ENCODE results near the gene WDR59. TPM values are rescaled to one million over a fixed set of nuclear protein-coding genes. Genes with fewer than 3 reads are reported as not detected.

Gene WDR59
- total and polyA plus RNA-seq, 2 donors (not counting 1 experiment from before 2014, with no cell fraction given): 52.6 to 127 TPM

DNA sequence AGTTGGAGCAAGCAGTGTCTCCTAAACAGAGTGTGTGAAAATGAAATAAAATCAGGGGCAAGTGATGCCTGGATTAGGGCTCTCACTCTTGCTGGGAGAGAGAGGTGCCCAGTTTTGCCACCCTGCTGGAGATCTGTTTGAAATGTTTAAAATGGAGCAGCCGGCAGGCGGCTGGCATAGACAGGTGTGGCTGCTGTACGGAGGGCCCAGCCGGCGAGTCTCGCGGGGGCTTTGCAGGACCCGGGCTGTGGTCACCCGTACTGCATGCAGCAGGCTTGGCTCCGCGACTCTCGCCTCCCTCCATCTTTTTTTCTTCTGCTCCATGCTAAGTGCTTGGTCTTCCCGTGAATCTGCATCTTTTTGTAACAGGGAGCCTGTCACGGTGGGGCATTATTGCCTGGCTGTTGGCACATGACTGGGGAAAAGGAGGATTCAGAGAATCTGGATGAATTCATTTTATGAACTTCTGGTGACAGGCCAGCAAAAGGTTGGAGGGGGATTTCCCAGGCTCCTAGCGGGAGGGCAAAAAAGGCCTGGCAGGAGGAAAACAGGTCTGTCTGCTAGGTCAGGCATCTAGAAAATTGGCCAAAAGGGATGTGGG is 15.7 kb upstream of the WDR59 start:
- CTCF ChIA-PET: interaction anchor here (3.1 to 3.2 kb wide), 2 partner anchors 110 to 111 kb away, joined by 14 to 87 read pairs; no protein-coding TSS in a partner anchor
- POLR2A ChIA-PET: no interaction called here
- H3K4me1 ChIP-seq (ENCODE audit: control insufficient read depth in 2 of 2, insufficient read depth in 2 of 2, low read length in 2 of 2): peaks cover 24 to 25% of the 10 kb centered on the region in 2 donors
- H3K27ac Mint-ChIP-seq: peak overlapping the region; percentile 23
- H3K27me3 Mint-ChIP-seq: peaks cover 48% of the 10 kb centered on the region
- peaks cover 0 to 7% (median 0%) of the 10 kb centered on the region in 3 donors for H3K9me3 ChIP-seq (ENCODE audit: control extremely low read depth in 1 of 3, control insufficient read depth in 2 of 3, insufficient read depth in 1 of 3, low read length in 2 of 3)
- peak overlapping the region; percentile 55 for H3K9ac ChIP-seq (ENCODE audit: low read length)
- H3K4me2 ChIP-seq (replicated peaks; ENCODE audit: low read depth, low read length, poor library complexity, severe bottlenecking): peak overlapping the region; percentile 96
- H4K20me1 ChIP-seq (ENCODE audit: control insufficient read depth, insufficient read depth, low read length, poor library complexity, severe bottlenecking): no peaks in the 10 kb centered on the region
- DNase-seq: no peak
- WGBS (ENCODE audit: insufficient coverage): 11% methylated on average over 11 of the region's 15 CpGs
- intact Hi-C loops (cut with micrococcal nuclease): no loop called here
- peaks cover 17% of the 10 kb centered on the region for H3K4me1 Mint-ChIP-seq
- peak overlapping the region; percentile 57 for H2AFZ ChIP-seq (ENCODE audit: insufficient read depth, low read depth, low read length, poor library complexity, severe bottlenecking)
- H3K4me3 Mint-ChIP-seq: peak overlapping the region; percentile 86
- no peaks in the 10 kb centered on the region for H3K36me3 ChIP-seq (replicated peaks in 1 of 2; ENCODE audit: control extremely low read depth in 1 of 2, control insufficient read depth in 1 of 2, extremely low read depth in 1 of 2, insufficient read depth in 2 of 2, low read length in 1 of 2)
- no peaks in the 10 kb centered on the region for H3K9me3 Mint-ChIP-seq (ENCODE audit: insufficient read depth)
- H3K27me3 ChIP-seq (replicated peaks in 1 of 4; ENCODE audit: control extremely low read depth in 1 of 4, control insufficient read depth in 3 of 4, insufficient read depth in 4 of 4, low read length in 3 of 4): peaks cover 0 to 46% (median 19%) of the 10 kb centered on the region in 4 experiments
- no peak for ATAC-seq (ENCODE audit: low read depth)
- no peaks in the 10 kb centered on the region for H3K79me2 ChIP-seq (ENCODE audit: control insufficient read depth, insufficient read depth, low read length)
- H3K4me3 ChIP-seq (ENCODE audit: control extremely low read depth in 1 of 5, extremely low read depth in 1 of 5, insufficient read depth in 1 of 5, low read depth in 2 of 5, low read length in 4 of 5): peak overlapping the region in 1 of 5 experiments; percentile 47
- TF ChIP-seq, protein P1, sequence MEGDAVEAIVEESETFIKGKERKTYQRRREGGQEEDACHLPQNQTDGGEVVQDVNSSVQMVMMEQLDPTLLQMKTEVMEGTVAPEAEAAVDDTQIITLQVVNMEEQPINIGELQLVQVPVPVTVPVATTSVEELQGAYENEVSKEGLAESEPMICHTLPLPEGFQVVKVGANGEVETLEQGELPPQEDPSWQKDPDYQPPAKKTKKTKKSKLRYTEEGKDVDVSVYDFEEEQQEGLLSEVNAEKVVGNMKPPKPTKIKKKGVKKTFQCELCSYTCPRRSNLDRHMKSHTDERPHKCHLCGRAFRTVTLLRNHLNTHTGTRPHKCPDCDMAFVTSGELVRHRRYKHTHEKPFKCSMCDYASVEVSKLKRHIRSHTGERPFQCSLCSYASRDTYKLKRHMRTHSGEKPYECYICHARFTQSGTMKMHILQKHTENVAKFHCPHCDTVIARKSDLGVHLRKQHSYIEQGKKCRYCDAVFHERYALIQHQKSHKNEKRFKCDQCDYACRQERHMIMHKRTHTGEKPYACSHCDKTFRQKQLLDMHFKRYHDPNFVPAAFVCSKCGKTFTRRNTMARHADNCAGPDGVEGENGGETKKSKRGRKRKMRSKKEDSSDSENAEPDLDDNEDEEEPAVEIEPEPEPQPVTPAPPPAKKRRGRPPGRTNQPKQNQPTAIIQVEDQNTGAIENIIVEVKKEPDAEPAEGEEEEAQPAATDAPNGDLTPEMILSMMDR (IDR thresholded peaks at IDR 0.05): no peak
- TF ChIP-seq EZH2 (IDR thresholded peaks at IDR 0.05; ENCODE audit: borderline replicate concordance, insufficient read depth, low read depth, low read length, poor library complexity, severe bottlenecking): no peak
- H3K27ac ChIP-seq (ENCODE audit: low read length in 2 of 2): no peak overlapping the region
